ENCODE results near the gene MYO18A. TPM values are rescaled to one million over a fixed set of nuclear protein-coding genes. Genes with fewer than 3 reads are reported as not detected.

Gene MYO18A
- total RNA-seq, 1 donor from 2014 or later, result 465 TPM

DNA sequence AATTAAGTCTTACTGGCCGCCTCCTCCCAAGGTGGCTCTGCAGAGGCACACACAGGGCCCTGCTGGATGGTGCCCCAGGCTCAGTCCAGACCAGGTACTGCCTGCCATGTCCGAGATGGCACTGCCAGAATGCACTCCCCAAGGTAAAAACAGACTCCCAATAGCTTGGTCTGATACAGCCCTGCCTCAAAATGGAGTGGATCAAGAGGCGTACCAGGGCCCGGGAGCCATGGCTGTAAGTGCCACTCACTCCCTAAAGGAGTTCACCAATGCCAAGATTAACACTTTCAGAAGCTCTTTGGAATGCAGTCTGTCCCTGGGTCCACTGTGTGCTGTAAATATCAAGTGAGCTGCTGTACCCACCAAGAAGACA lies 576 bp upstream of the MYO18A start:
- no peak for DNase-seq
- TF ChIP-seq, protein P1, sequence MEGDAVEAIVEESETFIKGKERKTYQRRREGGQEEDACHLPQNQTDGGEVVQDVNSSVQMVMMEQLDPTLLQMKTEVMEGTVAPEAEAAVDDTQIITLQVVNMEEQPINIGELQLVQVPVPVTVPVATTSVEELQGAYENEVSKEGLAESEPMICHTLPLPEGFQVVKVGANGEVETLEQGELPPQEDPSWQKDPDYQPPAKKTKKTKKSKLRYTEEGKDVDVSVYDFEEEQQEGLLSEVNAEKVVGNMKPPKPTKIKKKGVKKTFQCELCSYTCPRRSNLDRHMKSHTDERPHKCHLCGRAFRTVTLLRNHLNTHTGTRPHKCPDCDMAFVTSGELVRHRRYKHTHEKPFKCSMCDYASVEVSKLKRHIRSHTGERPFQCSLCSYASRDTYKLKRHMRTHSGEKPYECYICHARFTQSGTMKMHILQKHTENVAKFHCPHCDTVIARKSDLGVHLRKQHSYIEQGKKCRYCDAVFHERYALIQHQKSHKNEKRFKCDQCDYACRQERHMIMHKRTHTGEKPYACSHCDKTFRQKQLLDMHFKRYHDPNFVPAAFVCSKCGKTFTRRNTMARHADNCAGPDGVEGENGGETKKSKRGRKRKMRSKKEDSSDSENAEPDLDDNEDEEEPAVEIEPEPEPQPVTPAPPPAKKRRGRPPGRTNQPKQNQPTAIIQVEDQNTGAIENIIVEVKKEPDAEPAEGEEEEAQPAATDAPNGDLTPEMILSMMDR (IDR thresholded peaks at IDR 0.05; ENCODE audit: partially characterized antibody, unreplicated experiment), result no peak
- peaks cover 10% of the 10 kb centered on the region for H3K27me3 Mint-ChIP-seq (ENCODE audit: unreplicated experiment)
- peak overlapping the region; percentile 57 for H3K4me3 Mint-ChIP-seq (ENCODE audit: unreplicated experiment)
- peaks cover 18% of the 10 kb centered on the region for H3K4me1 Mint-ChIP-seq (ENCODE audit: low read depth, unreplicated experiment)
- H3K36me3 Mint-ChIP-seq (ENCODE audit: unreplicated experiment), result peaks cover 5% of the 10 kb centered on the region
- H3K9me3 Mint-ChIP-seq (ENCODE audit: unreplicated experiment), result no peaks in the 10 kb centered on the region
- H3K27ac Mint-ChIP-seq (ENCODE audit: unreplicated experiment), result peak overlapping the region; percentile 55

DNA sequence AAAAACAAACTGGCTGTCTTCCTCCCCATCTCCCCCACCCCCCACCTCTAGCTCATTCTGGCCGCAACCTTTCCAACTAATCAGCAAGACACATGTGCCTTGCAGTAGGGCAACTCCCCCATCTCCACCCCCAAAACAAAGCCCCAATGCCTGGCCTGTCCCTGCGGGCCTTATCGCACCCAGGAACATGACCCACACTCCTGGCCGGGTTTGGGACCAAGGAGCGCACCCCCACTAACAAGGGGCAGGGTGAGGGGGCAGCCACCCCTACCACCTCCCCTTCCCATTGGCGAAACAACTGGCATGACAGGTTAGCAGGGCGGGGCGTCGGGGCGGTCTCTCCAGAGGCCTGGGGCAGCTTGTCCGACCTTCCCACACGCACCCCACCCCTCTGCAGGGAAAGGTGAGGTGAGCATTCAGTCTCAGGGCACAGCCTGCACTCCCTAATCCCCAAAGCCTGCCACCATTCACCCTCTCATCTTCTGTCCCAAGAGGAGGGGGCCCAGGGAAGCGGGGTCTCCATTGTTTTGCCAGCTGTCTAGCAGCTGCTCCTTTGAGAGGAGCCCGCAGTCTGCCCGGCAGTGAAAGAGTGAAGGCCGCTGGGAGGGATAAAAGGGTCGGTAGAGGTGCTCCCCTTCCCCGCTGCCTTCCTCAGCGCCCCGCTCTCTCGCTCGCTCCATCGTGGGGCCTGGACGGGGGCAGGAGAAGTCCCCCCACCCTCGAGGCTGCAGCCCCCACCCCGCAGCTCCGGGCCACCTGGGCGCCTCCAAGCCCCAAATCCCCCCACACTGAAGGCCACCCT lies 765 bp downstream of the MYO18A start:
- peaks cover 18% of the 10 kb centered on the region for H3K4me1 Mint-ChIP-seq (ENCODE audit: low read depth, unreplicated experiment)
- TF ChIP-seq, protein P1 (IDR thresholded peaks at IDR 0.05; ENCODE audit: partially characterized antibody, unreplicated experiment), result no peak
- H3K27ac Mint-ChIP-seq (ENCODE audit: unreplicated experiment), result peak overlapping the region; percentile 93
- DNase-seq, result peak; percentile 77
- peaks cover 10% of the 10 kb centered on the region for H3K27me3 Mint-ChIP-seq (ENCODE audit: unreplicated experiment)
- H3K36me3 Mint-ChIP-seq (ENCODE audit: unreplicated experiment), result peaks cover 5% of the 10 kb centered on the region
- H3K4me3 Mint-ChIP-seq (ENCODE audit: unreplicated experiment), result peak overlapping the region; percentile 93
- H3K9me3 Mint-ChIP-seq (ENCODE audit: unreplicated experiment), result no peaks in the 10 kb centered on the region

DNA sequence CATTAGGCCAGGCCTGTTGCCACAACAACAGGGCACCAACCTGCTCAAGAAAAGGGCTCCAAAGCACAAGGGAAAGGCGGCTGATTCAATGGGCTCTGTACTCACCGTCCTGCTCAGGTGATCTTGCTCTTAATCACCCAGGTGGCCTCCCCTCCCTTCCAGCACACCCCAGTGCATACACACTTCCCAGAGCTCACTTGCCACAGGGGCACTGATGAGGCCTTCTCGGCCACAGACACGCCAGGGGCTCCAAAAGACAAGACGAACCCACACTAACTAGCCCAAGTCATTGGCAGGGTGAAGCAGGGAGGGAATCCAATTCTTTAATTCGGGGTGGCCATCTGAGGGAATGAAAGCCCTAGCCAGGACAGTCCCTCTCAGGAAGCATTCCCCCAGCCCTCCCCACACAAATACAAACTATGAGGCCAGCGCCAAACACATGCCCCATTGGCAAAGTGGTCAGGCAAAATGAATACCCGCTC lies 1.4 kb downstream of the MYO18A start:
- DNase-seq, result no peak
- peak overlapping the region; percentile 93 for H3K27ac Mint-ChIP-seq (ENCODE audit: unreplicated experiment)
- no peaks in the 10 kb centered on the region for H3K9me3 Mint-ChIP-seq (ENCODE audit: unreplicated experiment)
- TF ChIP-seq, protein P1 (IDR thresholded peaks at IDR 0.05; ENCODE audit: partially characterized antibody, unreplicated experiment), result no peak
- peak overlapping the region; percentile 93 for H3K4me3 Mint-ChIP-seq (ENCODE audit: unreplicated experiment)
- peaks cover 18% of the 10 kb centered on the region for H3K4me1 Mint-ChIP-seq (ENCODE audit: low read depth, unreplicated experiment)
- peaks cover 5% of the 10 kb centered on the region for H3K36me3 Mint-ChIP-seq (ENCODE audit: unreplicated experiment)
- peaks cover 10% of the 10 kb centered on the region for H3K27me3 Mint-ChIP-seq (ENCODE audit: unreplicated experiment)

DNA sequence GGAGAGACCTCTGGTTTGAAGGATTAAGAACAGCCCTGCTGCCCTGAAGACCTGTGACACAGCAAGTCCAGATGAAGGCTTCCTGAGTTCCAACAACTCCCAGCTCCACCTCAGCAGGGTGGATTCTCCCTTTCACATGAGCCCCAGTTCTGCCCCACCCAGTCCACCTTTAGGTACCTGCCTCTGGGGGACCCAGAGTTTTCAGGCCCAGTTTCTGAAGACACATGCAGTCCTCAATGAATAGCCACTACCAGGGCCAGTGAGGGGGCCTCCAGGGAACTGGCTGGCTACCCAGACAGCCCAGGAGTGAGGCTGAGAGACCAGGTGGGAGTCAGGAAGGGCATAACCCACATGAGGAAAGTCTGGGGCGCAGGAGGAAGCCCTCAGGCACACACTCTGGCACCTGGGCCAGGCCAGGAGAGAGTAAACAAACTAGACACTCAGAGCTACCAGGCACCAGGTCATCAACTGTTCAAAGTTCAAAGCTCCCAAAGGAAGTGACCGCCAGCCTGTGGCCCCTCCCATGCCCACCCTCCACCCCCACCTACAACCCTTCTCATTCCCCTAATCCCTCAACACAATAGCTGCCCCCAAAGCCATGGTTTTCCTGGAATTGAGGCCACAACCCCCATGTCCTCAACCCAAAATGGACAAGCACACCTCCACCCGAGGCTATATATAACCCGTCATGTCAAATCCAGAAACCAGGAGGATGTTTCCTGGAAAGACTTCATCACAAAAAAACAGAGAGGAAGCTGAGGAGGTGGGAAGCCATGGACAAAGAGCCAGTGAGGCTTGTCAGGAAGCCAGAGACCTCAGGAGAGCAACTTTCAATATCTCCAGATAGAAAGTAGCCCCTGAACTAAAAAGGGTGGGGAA lies 2.1 kb downstream of the MYO18A start:
- Mint-ChIP-seq H3K9me3 (ENCODE audit: unreplicated experiment) (no peaks in the 10 kb centered on the region), H3K4me1 (ENCODE audit: low read depth, unreplicated experiment) (peaks cover 18% of the 10 kb centered on the region), H3K4me3 (ENCODE audit: unreplicated experiment) (peak overlapping the region; percentile 93), H3K27me3 (ENCODE audit: unreplicated experiment) (peaks cover 10% of the 10 kb centered on the region), H3K27ac (ENCODE audit: unreplicated experiment) (peak overlapping the region; percentile 93), H3K36me3 (ENCODE audit: unreplicated experiment) (peaks cover 5% of the 10 kb centered on the region)
- DNase-seq, result no peak
- TF ChIP-seq, protein P1 (IDR thresholded peaks at IDR 0.05; ENCODE audit: partially characterized antibody, unreplicated experiment), result no peak

All from glutamatergic neuron (in vitro differentiated cells).